ENCODE data around the gene C9orf152.

- TF ChIP-seq TP53 (CRISPR knock-in tag; IDR thresholded peaks at IDR 0.05) = no peak
- TF ChIP-seq ZNF512 (CRISPR knock-in tag; IDR thresholded peaks at IDR 0.05; ENCODE audit: borderline replicate concordance) = no peak
- no peak for TF ChIP-seq CBFB (CRISPR knock-in tag; IDR thresholded peaks at IDR 0.05; ENCODE audit: low read depth)
- TF ChIP-seq ZNF263 (CRISPR knock-in tag; IDR thresholded peaks at IDR 0.05; ENCODE audit: low read depth) = no peak
- TF ChIP-seq CTCF (IDR thresholded peaks at IDR 0.05) = no peak
- TF ChIP-seq MXD4 (CRISPR knock-in tag; IDR thresholded peaks at IDR 0.05; ENCODE audit: borderline replicate concordance) = no peak
These were observed 47.3 kb downstream of the C9orf152 start for GRCh38 chr9:110160685-110161084.
